ENCODE data around the gene C3orf85.

C3orf85 gene

GRCh38 chr3:109109574-109109973, 26.9 kb upstream of the C3orf85 start:
- Histone ChIP-seq H3K27me3 (no peaks in the 10 kb centered on the region), H3K4me1 (ENCODE audit: control insufficient read depth in 1 of 2, insufficient read depth in 1 of 2, low read depth in 1 of 2, low read length in 1 of 2) (no peaks in the 10 kb centered on the region), H3K9me3 (no peaks in the 10 kb centered on the region), H3K36me3 (no peaks in the 10 kb centered on the region), H3K4me3 (ENCODE audit: low read depth in 1 of 2, low read length in 1 of 2) (no peak overlapping the region), H3K27ac (no peak overlapping the region)
- TF ChIP-seq, protein P1, sequence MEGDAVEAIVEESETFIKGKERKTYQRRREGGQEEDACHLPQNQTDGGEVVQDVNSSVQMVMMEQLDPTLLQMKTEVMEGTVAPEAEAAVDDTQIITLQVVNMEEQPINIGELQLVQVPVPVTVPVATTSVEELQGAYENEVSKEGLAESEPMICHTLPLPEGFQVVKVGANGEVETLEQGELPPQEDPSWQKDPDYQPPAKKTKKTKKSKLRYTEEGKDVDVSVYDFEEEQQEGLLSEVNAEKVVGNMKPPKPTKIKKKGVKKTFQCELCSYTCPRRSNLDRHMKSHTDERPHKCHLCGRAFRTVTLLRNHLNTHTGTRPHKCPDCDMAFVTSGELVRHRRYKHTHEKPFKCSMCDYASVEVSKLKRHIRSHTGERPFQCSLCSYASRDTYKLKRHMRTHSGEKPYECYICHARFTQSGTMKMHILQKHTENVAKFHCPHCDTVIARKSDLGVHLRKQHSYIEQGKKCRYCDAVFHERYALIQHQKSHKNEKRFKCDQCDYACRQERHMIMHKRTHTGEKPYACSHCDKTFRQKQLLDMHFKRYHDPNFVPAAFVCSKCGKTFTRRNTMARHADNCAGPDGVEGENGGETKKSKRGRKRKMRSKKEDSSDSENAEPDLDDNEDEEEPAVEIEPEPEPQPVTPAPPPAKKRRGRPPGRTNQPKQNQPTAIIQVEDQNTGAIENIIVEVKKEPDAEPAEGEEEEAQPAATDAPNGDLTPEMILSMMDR (IDR thresholded peaks at IDR 0.05), result no peak

DNA sequence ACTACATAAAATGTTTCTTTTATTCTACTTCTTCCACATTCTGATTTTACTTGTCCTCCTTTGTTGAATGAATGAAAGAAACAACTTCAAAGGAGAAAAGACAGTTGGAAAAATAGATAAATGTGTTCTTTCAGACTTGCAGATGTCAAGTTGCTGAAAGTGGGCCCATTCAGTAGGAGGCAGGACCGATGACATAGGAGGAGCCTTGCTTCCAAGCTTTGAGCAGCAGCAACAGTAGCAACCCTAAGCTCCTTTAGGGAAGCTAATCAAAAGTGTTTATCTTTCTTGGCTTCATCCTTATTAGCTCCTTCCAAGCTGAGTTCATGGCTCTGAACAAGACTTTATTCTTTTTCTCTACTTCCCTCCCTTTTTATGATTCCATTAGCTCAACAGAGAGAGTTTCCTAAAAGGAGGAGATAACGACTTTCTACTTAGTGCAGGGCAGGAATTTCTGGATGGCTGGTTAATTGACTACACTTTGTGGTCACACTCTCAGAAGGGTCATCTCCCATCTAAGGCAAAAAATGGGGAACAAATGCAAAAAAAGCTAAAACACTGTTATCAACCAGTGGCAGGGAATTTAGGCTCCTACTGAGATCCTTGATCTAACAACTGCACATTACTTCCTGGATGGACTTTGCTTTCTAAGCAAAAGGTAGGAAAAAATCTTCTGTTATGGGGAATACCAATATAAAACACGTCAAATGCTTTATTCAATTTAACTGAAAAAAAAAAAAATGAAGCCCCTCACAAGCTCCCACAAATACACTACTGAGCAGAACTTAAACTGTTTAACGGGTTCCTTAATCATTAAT, 23.4 kb upstream of the C3orf85 start:
- Histone ChIP-seq H3K9me3 (no peaks in the 10 kb centered on the region), H3K4me3 (ENCODE audit: low read depth in 1 of 2, low read length in 1 of 2) (no peak overlapping the region), H3K36me3 (no peaks in the 10 kb centered on the region), H3K27ac (no peak overlapping the region), H3K4me1 (ENCODE audit: control insufficient read depth in 1 of 2, insufficient read depth in 1 of 2, low read depth in 1 of 2, low read length in 1 of 2) (no peaks in the 10 kb centered on the region), H3K27me3 (no peaks in the 10 kb centered on the region)
- TF ChIP-seq, protein P1 (IDR thresholded peaks at IDR 0.05), result no peak

DNA sequence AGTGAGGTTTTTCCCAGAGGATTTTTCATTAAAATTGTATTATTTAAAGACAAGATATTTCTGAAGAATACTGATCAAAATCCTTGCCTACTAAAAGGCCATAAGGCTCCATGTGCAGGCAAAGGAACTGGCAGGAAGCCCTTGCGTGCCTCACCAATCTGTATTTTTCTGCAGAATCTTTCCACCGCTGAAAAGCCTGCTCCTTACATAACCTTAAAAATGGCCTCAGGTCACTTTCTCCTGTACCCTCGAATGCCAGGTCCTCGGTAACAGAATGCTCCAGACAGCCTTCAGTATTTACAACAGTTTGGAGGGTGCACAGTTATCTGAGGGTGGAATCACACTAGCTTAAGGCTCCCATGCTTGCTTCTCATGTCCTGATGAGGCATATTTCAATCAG, 21.8 kb upstream of the C3orf85 start:
- H3K27ac ChIP-seq, result no peak overlapping the region
- TF ChIP-seq, protein P1 (IDR thresholded peaks at IDR 0.05), result no peak
- H3K4me1 ChIP-seq (ENCODE audit: control insufficient read depth in 1 of 2, insufficient read depth in 1 of 2, low read depth in 1 of 2, low read length in 1 of 2), result no peaks in the 10 kb centered on the region
- H3K36me3 ChIP-seq, result no peaks in the 10 kb centered on the region
- no peak overlapping the region for H3K4me3 ChIP-seq (ENCODE audit: low read depth in 1 of 2, low read length in 1 of 2)
- H3K27me3 ChIP-seq, result no peaks in the 10 kb centered on the region
- H3K9me3 ChIP-seq, result no peaks in the 10 kb centered on the region

- H3K36me3 ChIP-seq, result no peaks in the 10 kb centered on the region
- H3K27me3 ChIP-seq, result no peaks in the 10 kb centered on the region
- no peak overlapping the region for H3K27ac ChIP-seq
- no peak overlapping the region for H3K4me3 ChIP-seq (ENCODE audit: low read depth in 1 of 2, low read length in 1 of 2)
- no peaks in the 10 kb centered on the region for H3K4me1 ChIP-seq (ENCODE audit: control insufficient read depth in 1 of 2, insufficient read depth in 1 of 2, low read depth in 1 of 2, low read length in 1 of 2)
- no peaks in the 10 kb centered on the region for H3K9me3 ChIP-seq
- TF ChIP-seq, protein P1 (IDR thresholded peaks at IDR 0.05), result no peak
Observed at GRCh38 chr3:109115451-109115850, 21.1 kb upstream of the C3orf85 start.

- H3K27me3 ChIP-seq, result no peaks in the 10 kb centered on the region
- no peaks in the 10 kb centered on the region for H3K36me3 ChIP-seq
- TF ChIP-seq, protein P1 (IDR thresholded peaks at IDR 0.05), result no peak
- H3K27ac ChIP-seq, result no peak overlapping the region
- H3K9me3 ChIP-seq, result no peaks in the 10 kb centered on the region
- no peak overlapping the region for H3K4me3 ChIP-seq (ENCODE audit: low read depth in 1 of 2, low read length in 1 of 2)
- H3K4me1 ChIP-seq (ENCODE audit: control insufficient read depth in 1 of 2, insufficient read depth in 1 of 2, low read depth in 1 of 2, low read length in 1 of 2), result no peaks in the 10 kb centered on the region
Observed at GRCh38 chr3:109116031-109116430, 20.5 kb upstream of the C3orf85 start.
